ENCODE measurements around the gene PCDHB3. TPM values are rescaled to one million over a fixed set of nuclear protein-coding genes. Genes with fewer than 3 reads are reported as not detected.

PCDHB3 gene
- 1 to 10 TPM in 6 of 9 donors, under 1 TPM in 3; 0.77 to 2.9 (median 1.1) TPM for total RNA-seq
- polyA plus RNA-seq = under 1 TPM; 0.27 to 0.33 TPM
- long read RNA-seq, donor 1, partial matches to known transcripts = 0 of 1 reads
- long read RNA-seq, donor 1, other reads (novel, unspliced or antisense) = 0 of 1 reads
- long read RNA-seq, donor 2 = 0 reads
- long read RNA-seq, donor 3 = 0 reads

DNA sequence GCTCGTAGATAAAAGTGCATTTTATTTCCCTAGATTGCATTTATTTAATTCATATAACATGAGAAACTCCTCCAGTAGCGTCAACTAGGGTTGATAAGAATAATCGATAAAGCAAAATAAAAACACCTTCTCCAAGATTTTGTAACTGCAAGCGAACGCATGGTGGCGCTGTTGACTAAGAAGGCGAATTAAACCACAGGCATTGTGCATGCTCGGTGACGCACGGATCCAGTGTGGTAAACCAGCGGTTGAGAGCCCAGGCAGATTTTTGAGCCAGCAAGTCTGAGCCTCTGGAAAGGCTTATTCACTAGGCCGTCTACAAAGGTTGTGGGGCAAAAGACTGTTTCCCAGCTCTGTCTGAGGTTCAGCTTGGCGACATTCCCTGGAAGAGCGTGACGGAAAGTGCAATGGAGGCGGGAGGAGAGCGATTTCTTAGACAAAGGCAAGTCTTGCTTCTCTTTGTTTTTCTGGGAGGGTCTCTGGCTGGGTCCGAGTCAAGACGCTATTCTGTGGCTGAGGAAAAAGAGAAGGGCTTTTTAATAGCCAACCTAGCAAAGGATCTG lies at the start of gene PCDHB3:
Gene PCDHB3 (plus strand): TSS at position 231 of the 563 bp plus-strand sequence. CDS start 177 bp downstream, at position 408.
- TF ChIP-seq CTCF (IDR thresholded peaks at IDR 0.05) (peak; percentile 8 to 58 (median 44)), POLR2A (IDR thresholded peaks at IDR 0.05) (no peak)
- H3K9me3 ChIP-seq = peaks cover 0 to 58% (median 20%) of the 10 kb centered on the region in 12 donors
- ATAC-seq (peak in 3 of 4 donors; percentile 55 to 72 (median 65)), DNase-seq (peak in 4 of 5 donors; percentile 20 to 71 (median 62))
- no peaks in the 10 kb centered on the region for H3K36me3 ChIP-seq
- 17 to 28% (median 20%) methylated on average over 19 of the region's 19 CpGs for WGBS, 4 donors
- H3K27me3 ChIP-seq = peaks cover 0 to 36% (median 10%) of the 10 kb centered on the region in 9 donors
- intact Hi-C loops (cut with DNase I) = loop anchor here in 1 of 10 donors (5.0 kb wide), 1 partner anchor 462 kb away; no protein-coding TSS in a partner anchor
- peak within 1 kb of the TSS in 11 of 12 donors; percentile 0 to 59 (median 41) for H3K4me3 ChIP-seq
- H3K4me1 ChIP-seq = no peaks in the 10 kb centered on the region
- peak within 1 kb of the TSS in 3 of 12 donors; percentile 35 to 54 (median 37) for H3K27ac ChIP-seq

DNA sequence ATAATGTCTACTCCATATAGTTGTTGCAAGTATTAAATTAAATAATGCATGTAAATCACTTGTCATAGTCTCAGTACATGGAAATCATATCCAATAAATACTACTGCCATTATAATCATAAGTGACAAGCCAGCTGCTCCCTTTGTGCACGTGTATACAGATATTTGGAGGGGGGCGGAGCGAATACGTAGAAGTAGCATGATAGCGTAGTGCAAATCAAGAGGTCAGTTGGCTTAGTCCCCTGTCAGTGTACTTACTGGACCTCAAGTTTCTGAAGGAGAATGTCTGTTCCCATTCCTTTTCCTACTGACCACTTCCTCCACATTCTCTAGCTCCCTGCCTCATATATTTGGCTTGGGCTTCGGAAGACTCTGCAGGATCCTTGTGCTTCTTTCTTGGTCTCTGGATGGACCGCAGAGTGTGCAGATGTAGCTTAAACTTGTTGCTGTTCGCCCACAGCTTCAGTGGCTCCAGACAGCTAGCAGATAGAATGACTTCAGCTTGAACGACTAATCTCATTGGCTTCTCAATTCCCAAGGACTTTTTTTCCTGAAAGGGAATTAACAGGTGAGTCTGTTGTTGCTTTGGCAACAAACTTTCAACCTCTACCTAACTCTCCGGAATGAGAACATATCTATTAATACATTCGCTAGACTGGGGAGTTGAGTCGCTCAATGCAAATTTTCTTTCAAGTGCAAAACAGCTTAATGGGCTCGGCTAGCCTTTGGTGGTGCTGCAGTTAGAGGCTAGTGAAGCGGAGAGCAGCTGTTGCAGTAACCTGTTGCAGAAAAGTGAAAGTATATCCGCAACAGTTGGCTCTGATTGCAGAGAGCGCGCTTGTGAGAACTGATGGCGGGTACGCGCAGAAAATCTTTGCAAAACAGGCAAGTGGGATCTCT lies 49.4 kb upstream of the PCDHB3 start, which contains the start of gene PCDHB1:
Gene PCDHB1 (plus strand): TSS at position 753 of the 899 bp plus-strand sequence. CDS start 97 bp downstream, at position 850.
- no peaks in the 10 kb centered on the region for H3K9me3 ChIP-seq
- H3K4me1 ChIP-seq = peaks cover 0 to 14% (median 0%) of the 10 kb centered on the region in 12 donors
- peak within 1 kb of the TSS in 11 of 12 donors; percentile 24 to 62 (median 50) for H3K4me3 ChIP-seq
- H3K27ac ChIP-seq = no peak within 1 kb of the TSS
- peaks cover 0 to 91% (median 16%) of the 10 kb centered on the region in 9 donors for H3K27me3 ChIP-seq
- intact Hi-C loops (cut with DNase I) = loop anchor here in 1 of 10 donors (10.0 kb wide), 1 partner anchor 216 kb away; the partner anchor contains the start of gene PCDHA7
- no peaks in the 10 kb centered on the region for H3K36me3 ChIP-seq
- WGBS, 4 donors = 13 to 21% (median 16%) methylated on average over 20 of the region's 20 CpGs
- DNase-seq (no peak), ATAC-seq (no peak)
- TF ChIP-seq CTCF (IDR thresholded peaks at IDR 0.05) = no peak
- TF ChIP-seq POLR2A (IDR thresholded peaks at IDR 0.05) = no peak

DNA sequence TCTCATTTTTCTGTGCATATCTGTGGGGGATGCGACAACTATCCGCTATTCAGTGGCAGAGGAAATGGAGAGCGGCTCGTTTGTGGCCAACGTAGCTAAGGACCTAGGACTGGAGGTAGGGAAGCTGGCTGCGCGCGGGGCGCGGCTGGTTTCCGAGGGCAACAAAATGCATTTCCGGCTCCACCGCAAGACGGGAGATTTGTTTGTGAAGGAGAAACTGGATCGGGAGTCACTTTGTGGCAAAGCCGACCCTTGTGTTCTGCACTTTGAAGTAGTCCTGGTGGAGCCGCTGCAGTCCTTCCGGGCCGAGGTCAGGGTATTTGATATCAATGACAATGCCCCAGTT lies 48.8 kb upstream of the PCDHB3 start:
- H3K27ac ChIP-seq = no peak overlapping the region
- TF ChIP-seq POLR2A (IDR thresholded peaks at IDR 0.05) = no peak
- no peak for TF ChIP-seq CTCF (IDR thresholded peaks at IDR 0.05)
- H3K27me3 ChIP-seq = peaks cover 0 to 91% (median 16%) of the 10 kb centered on the region in 9 donors
- H3K4me3 ChIP-seq = peak overlapping the region in 11 of 12 donors; percentile 24 to 62 (median 50)
- DNase-seq (no peak), ATAC-seq (no peak)
- H3K9me3 ChIP-seq = no peaks in the 10 kb centered on the region
- 7 to 15% (median 8%) methylated on average over 15 to 19 of the region's 19 CpGs for WGBS, 4 donors
- intact Hi-C loops (cut with DNase I) = loop anchor here in 1 of 10 donors (10.0 kb wide), 1 partner anchor 217 kb away; the partner anchor contains the start of gene PCDHA7
- H3K36me3 ChIP-seq = no peaks in the 10 kb centered on the region
- H3K4me1 ChIP-seq = peaks cover 0 to 14% (median 0%) of the 10 kb centered on the region in 12 donors
